GM18870 (cell line): ENCODE measurements around the gene GCSH.
"Not testable (repeated sequence)": the region's sequence is repeated elsewhere in the genome, so short reads cannot be mapped to it uniquely, and the experiment has no call there.

Experiments used
- ATAC-seq: cut with Tn5 transposase; IDR thresholded peaks from one replicate; pipeline ENCODE4 v1.9.1; 2021; ENCODE audit warnings: moderate library complexity; ENCODE audit not compliant: unreplicated experiment

The GCSH gene

GRCh38 chr16:81095953-81096714 is at the start of gene GCSH:
GCSH (minus strand) TSS chr16:81096395; CDS start chr16:81096278, 117 bp downstream.
- peak; percentile 97 for ATAC-seq

- ATAC-seq = no peak
These were observed 47.8 kb upstream of the GCSH start for GRCh38 chr16:81143921-81144471.

GRCh38 chr16:81142864-81143263 is 46.7 kb upstream of the GCSH start:
- ATAC-seq = no peak

GRCh38 chr16:81140930-81141780 is 45.0 kb upstream of the GCSH start:
- ATAC-seq = no peak

GRCh38 chr16:81138831-81139557 is 42.8 kb upstream of the GCSH start:
- ATAC-seq = no peak

GRCh38 chr16:81137754-81138153 is 41.6 kb upstream of the GCSH start:
- ATAC-seq = no peak

- no peak for ATAC-seq
These were observed 40.5 kb upstream of the GCSH start for GRCh38 chr16:81136390-81137335.

- no peak for ATAC-seq
These were observed 33.9 kb upstream of the GCSH start for GRCh38 chr16:81130126-81130525.

- ATAC-seq = no peak
These were observed 32.7 kb upstream of the GCSH start for GRCh38 chr16:81128726-81129524.

GRCh38 chr16:81127051-81127450 is 30.9 kb upstream of the GCSH start:
- no peak for ATAC-seq

GRCh38 chr16:81123092-81123852 is 27.1 kb upstream of the GCSH start:
- no peak for ATAC-seq

- ATAC-seq = no peak
These were observed 25.3 kb upstream of the GCSH start for GRCh38 chr16:81121474-81121990.

- no peak for ATAC-seq
These were observed 21.2 kb upstream of the GCSH start for GRCh38 chr16:81117436-81117835.

GRCh38 chr16:81116285-81116684 is 20.1 kb upstream of the GCSH start:
- no peak for ATAC-seq

- ATAC-seq = no peak
These were observed 16.3 kb upstream of the GCSH start for GRCh38 chr16:81112453-81112852.

- ATAC-seq = not testable (repeated sequence)
These were observed 13.1 kb upstream of the GCSH start for GRCh38 chr16:81109274-81109673.

GRCh38 chr16:81107511-81107910 is 11.3 kb upstream of the GCSH start:
- ATAC-seq = no peak

GRCh38 chr16:81106826-81107503 is 10.8 kb upstream of the GCSH start:
- no peak for ATAC-seq
